DND-41 (cell line): ENCODE results near the gene NAV3.

Experiments
- CTCF ChIP-seq: IDR thresholded peaks from 2 replicates; pipeline ENCODE4 v1.5.1; 2012; ENCODE audit warnings: borderline replicate concordance, low read length, moderate library complexity, mild to moderate bottlenecking; ENCODE audit not compliant: poor library complexity, severe bottlenecking; ENCODE audit errors: extremely low read depth
- EZH2 ChIP-seq: IDR thresholded peaks from 3 replicates; pipeline ENCODE4 v1.6.1; 2012; ENCODE audit warnings: borderline replicate concordance, low read depth, mild to moderate bottlenecking, moderate library complexity, low read length, inconsistent platforms; ENCODE audit not compliant: severe bottlenecking

- TF ChIP-seq CTCF, result no peak
- TF ChIP-seq EZH2, result no peak
Measured at GRCh38 chr12:78055545-78055944, 224.9 kb downstream of the NAV3 start.
